Hair follicular keratinocyte (primary cell): Measurements from ENCODE around the gene ACTL8. TPM values are rescaled to one million over a fixed set of nuclear protein-coding genes. Genes with fewer than 3 reads are reported as not detected.

Experiments used
- total RNA-seq: library from RNA; depleted of rRNA; stranded (reverse); fragments of >200 nt; gene quantifications from 2 replicates; pipeline ENCODE4 v1.2.3, GENCODE V29; 2015

The ACTL8 gene, protein sequence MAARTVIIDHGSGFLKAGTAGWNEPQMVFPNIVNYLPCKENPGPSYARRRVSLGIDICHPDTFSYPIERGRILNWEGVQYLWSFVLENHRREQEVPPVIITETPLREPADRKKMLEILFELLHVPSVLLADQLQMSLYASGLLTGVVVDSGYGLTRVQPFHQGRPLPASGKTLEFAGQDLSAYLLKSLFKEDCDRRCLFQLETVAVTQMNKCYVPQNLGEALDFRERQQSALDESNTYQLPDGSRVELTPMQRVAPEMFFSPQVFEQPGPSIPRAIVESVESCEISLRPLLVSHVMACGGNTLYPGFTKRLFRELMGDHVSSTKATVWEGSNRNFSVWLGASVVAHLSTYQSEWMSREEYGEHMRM
- not detected in 2 replicates for total RNA-seq

DNA sequence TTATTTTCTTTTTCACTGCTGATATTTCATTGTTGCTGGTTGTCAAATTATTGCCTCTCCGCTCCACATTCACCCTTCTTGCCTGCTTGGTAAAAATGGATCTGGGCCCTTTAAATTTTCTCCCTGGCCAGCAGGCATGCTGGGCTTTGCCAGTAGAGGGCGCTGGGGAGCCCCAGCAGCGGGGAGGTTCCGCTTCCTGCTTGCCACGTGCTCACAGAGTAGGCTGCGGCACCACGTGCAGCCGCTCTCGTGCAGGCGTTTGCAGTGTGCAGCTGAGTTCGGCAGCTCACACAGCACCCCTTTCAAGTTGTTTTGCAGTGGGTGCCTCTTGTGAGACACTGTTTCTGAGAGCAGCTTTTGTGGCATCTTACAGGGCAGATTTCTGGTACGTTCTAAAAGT lies at the start of gene ACTL8:
Gene ACTL8 (plus strand): TSS at position 214 of the 400 bp plus-strand sequence. CDS start 67,676 bp downstream, outside the sequence.

Other genes with a start within 250 kb of the ACTL8 start
- gene ARHGEF10L, start 215.6 kb upstream of the ACTL8 start, total RNA-seq = 1.4 and 3.4 TPM in 2 replicates